Gastroesophageal sphincter (tissue), 4 donors: ENCODE results near the gene CNNM1. TPM values are rescaled to one million over a fixed set of nuclear protein-coding genes. Genes with fewer than 3 reads are reported as not detected.

Source experiments
- ATAC-seq: fragments of 150-250 bp; one replicate; pipeline ENCODE4 v1.9.1; 2016; ENCODE audit warnings: mild to moderate bottlenecking, moderate library complexity
- H3K27ac ChIP-seq, 4 donors: fragments of 200-600 bp; sonication (generic) in 3 of 4; 1 replicate in 3 of 4; 2 replicates in 1 of 4; pipeline ENCODE4 v1.5.1; 2016 to 2019
- H3K27me3 ChIP-seq: fragments of 200-600 bp; sonication (generic); one replicate; pipeline ENCODE4 v1.5.1; 2019
- H3K36me3 ChIP-seq, 2 donors: fragments of 200-600 bp; sonication (generic); one replicate each; pipeline ENCODE4 v1.5.1; 2019; ENCODE audit warnings: control low read depth in 1 of 2
- H3K4me1 ChIP-seq, 3 donors: fragments of 200-600 bp; sonication (generic); 1 replicate in 2 of 3; 2 replicates in 1 of 3; pipeline ENCODE4 v1.5.1; 2016 to 2019; ENCODE audit warnings: control low read depth in 2 of 3
- H3K4me3 ChIP-seq, 2 donors: fragments of 200-600 bp; sonication (generic); one replicate each; pipeline ENCODE4 v1.5.1; 2019; ENCODE audit warnings: mild to moderate bottlenecking in 1 of 2, moderate library complexity in 1 of 2
- H3K9me3 ChIP-seq, 3 donors: fragments of 200-600 bp; sonication (generic); one replicate each; pipeline ENCODE4 v1.5.1; 2017 to 2019; ENCODE audit warnings: control low read depth in 2 of 3
- CTCF ChIP-seq, 4 experiments: fragments of 200-600 bp in 2 of 4; fragments of 450-650 bp in 2 of 4; sonication (generic) in 1 of 4; IDR thresholded peaks; one replicate each; pipeline ENCODE4 v1.5.1; 2017 to 2019; ENCODE audit warnings: antibody characterized with exemption in 4 of 4, mild to moderate bottlenecking in 2 of 4, moderate library complexity in 2 of 4
- EP300 ChIP-seq: sonication (generic); formaldehyde crosslinking; IDR thresholded peaks from one replicate; pipeline ENCODE4 v1.6.1; 2017; ENCODE audit warnings: antibody characterized with exemption, mild to moderate bottlenecking
- POLR2A ChIP-seq, 2 donors: fragments of 450-650 bp; IDR thresholded peaks; one replicate each; pipeline ENCODE4 v1.6.1; 2017; ENCODE audit warnings: antibody characterized with exemption in 2 of 2, mild to moderate bottlenecking in 2 of 2, moderate library complexity in 1 of 2
- POLR2AphosphoS5 ChIP-seq: sonication (generic); formaldehyde crosslinking; IDR thresholded peaks from one replicate; pipeline ENCODE4 v1.6.1; 2017; ENCODE audit warnings: antibody characterized with exemption
- WGBS, 2 donors: methylation state at CpG; one replicate each; pipeline ENCODE4 v1.1.5; 2018; ENCODE audit warnings: low coverage in 1 of 2; 5-methylcytosine and 5-hydroxymethylcytosine counted together
- total RNA-seq, 4 donors: library from RNA; depleted of rRNA; stranded (reverse); fragments of >200 nt; gene quantifications; one replicate each; pipeline ENCODE4 v1.1.0, GENCODE V29; 2016

CNNM1 gene
- total RNA-seq, 4 donors from 2014 or later, result 1.9 to 3.1 (median 3.0) TPM

GRCh38 chr10:99340650-99341049 is 11.5 kb downstream of the CNNM1 start:
- 100% methylated on average over 1 of the region's 3 CpGs for WGBS, 2 donors
- H3K27me3 ChIP-seq, result no peaks in the 10 kb centered on the region
- no peaks in the 10 kb centered on the region for H3K9me3 ChIP-seq
- peaks cover 0 to 30% (median 0%) of the 10 kb centered on the region in 3 donors for H3K4me1 ChIP-seq
- H3K27ac ChIP-seq, result no peak overlapping the region
- TF ChIP-seq EP300 (no peak), POLR2AphosphoS5 (no peak), POLR2A (IDR thresholded peaks at IDR 0.05) (no peak)
- no peak for ATAC-seq
- H3K4me3 ChIP-seq, result no peak overlapping the region
- no peaks in the 10 kb centered on the region for H3K36me3 ChIP-seq

GRCh38 chr10:99341248-99341647 is 12.1 kb downstream of the CNNM1 start:
- H3K27ac ChIP-seq, result no peak overlapping the region
- ATAC-seq, result no peak
- H3K27me3 ChIP-seq, result no peaks in the 10 kb centered on the region
- H3K4me3 ChIP-seq, result no peak overlapping the region
- peaks cover 0 to 30% (median 0%) of the 10 kb centered on the region in 3 donors for H3K4me1 ChIP-seq
- no peaks in the 10 kb centered on the region for H3K9me3 ChIP-seq
- WGBS, 2 donors, result 29 to 51% methylated on average over 1 to 2 of the region's 3 CpGs
- TF ChIP-seq POLR2A (IDR thresholded peaks at IDR 0.05) (no peak), POLR2AphosphoS5 (no peak), CTCF (IDR thresholded peaks at IDR 0.05) (no peak), EP300 (no peak)
- no peaks in the 10 kb centered on the region for H3K36me3 ChIP-seq

GRCh38 chr10:99341860-99342490 is 12.8 kb downstream of the CNNM1 start:
- Histone ChIP-seq H3K4me1 (peaks cover 0 to 27% (median 0%) of the 10 kb centered on the region in 3 donors), H3K36me3 (no peaks in the 10 kb centered on the region), H3K9me3 (no peaks in the 10 kb centered on the region), H3K27ac (no peak overlapping the region), H3K27me3 (no peaks in the 10 kb centered on the region), H3K4me3 (no peak overlapping the region)
- no peak for ATAC-seq
- no peak for TF ChIP-seq EP300
- WGBS, 2 donors, result 9 to 33% methylated on average over 3 of the region's 3 CpGs

GRCh38 chr10:99343262-99343661 is 14.1 kb downstream of the CNNM1 start:
- Histone ChIP-seq H3K4me3 (no peak overlapping the region), H3K27ac (no peak overlapping the region), H3K27me3 (no peaks in the 10 kb centered on the region), H3K4me1 (peaks cover 0 to 21% (median 0%) of the 10 kb centered on the region in 3 donors), H3K9me3 (no peaks in the 10 kb centered on the region), H3K36me3 (no peaks in the 10 kb centered on the region)
- 95% methylated on average over 3 to 4 of the region's 5 CpGs for WGBS, 2 donors
- no peak for ATAC-seq
- TF ChIP-seq CTCF (IDR thresholded peaks at IDR 0.05) (no peak), POLR2AphosphoS5 (no peak), POLR2A (IDR thresholded peaks at IDR 0.05) (no peak)

GRCh38 chr10:99344715-99345114 is 15.6 kb downstream of the CNNM1 start:
- 43 to 79% methylated on average over 3 to 4 of the region's 4 CpGs for WGBS, 2 donors

GRCh38 chr10:99345350-99345749 is 16.2 kb downstream of the CNNM1 start:
- Histone ChIP-seq H3K27me3 (no peaks in the 10 kb centered on the region), H3K9me3 (no peaks in the 10 kb centered on the region), H3K36me3 (no peaks in the 10 kb centered on the region), H3K4me3 (no peak overlapping the region), H3K4me1 (peaks cover 0 to 13% (median 0%) of the 10 kb centered on the region in 3 donors), H3K27ac (no peak overlapping the region)
- TF ChIP-seq CTCF (IDR thresholded peaks at IDR 0.05) (no peak), POLR2AphosphoS5 (no peak), POLR2A (IDR thresholded peaks at IDR 0.05) (no peak), EP300 (no peak)
- 92 to 100% methylated on average over 1 of the region's 1 CpG for WGBS, 2 donors
- no peak for ATAC-seq

More at GRCh38 chr10:99344715-99345114, 15.6 kb downstream of the CNNM1 start:
- Histone ChIP-seq H3K36me3 (no peaks in the 10 kb centered on the region), H3K27ac (no peak overlapping the region), H3K4me1 (peaks cover 0 to 14% (median 0%) of the 10 kb centered on the region in 3 donors), H3K4me3 (no peak overlapping the region), H3K27me3 (no peaks in the 10 kb centered on the region), H3K9me3 (no peaks in the 10 kb centered on the region)
- ATAC-seq, result no peak
- TF ChIP-seq POLR2A (IDR thresholded peaks at IDR 0.05) (no peak), POLR2AphosphoS5 (no peak), EP300 (no peak)
